Measurements from ENCODE around the gene ZSCAN2.
"Not testable (repeated sequence)": the region's sequence is repeated elsewhere in the genome, so short reads cannot be mapped to it uniquely, and the experiment has no call there.

ZSCAN2 gene

GRCh38 chr15:84600687-84601554 is at the start of gene ZSCAN2:
ZSCAN2 (plus strand) TSS chr15:84601009; CDS start chr15:84603928, 2,919 bp downstream.
- no peak for FAIRE-seq
- TF ChIP-seq CTCF (IDR thresholded peaks at IDR 0.05; ENCODE audit: insufficient read depth, missing control alignments): no peak
- DNase-seq (ENCODE audit: insufficient read length, low spot score): peak; percentile 91

DNA sequence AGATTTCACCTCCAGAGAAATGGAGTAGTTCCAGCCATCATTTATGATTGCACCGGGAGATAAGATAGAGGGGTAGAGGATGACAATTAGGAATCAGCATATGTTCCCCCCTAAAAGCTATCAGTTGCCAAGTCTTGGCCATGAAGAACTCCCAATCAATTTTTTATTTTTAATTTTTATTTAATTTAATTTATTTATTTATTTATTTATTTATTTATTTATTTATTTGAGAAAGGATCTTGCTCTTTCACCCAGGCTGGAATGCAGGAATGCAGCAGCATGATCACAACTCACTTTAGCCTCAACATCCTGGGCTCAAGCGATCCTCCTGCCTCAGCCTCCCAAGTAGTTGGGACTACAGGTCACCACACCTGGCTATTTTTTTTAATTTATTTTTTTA is 49.2 kb upstream of the ZSCAN2 start:
- FAIRE-seq; DNase-seq (ENCODE audit: insufficient read length, low spot score): not testable (repeated sequence)

DNA sequence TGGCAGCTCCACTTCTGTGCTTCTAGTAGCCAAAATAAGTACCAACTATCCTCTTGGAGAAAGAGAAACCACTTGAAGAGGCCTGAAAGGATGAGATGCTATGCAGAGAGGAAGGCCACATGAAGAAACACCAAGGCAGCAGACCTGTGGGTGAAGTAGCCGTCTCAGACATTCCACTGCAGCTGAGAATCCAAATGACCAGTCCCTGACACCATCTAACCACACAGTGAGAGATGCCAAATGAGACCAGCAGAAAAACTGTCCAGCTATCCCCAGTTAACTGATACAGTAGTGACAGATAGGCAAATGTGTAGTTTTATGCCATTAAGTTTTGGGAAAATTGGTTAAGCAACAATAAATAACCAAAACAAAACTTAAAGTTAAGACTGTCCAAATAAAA is 47.9 kb upstream of the ZSCAN2 start:
- FAIRE-seq: no peak
- TF ChIP-seq CTCF (IDR thresholded peaks at IDR 0.05; ENCODE audit: insufficient read depth, missing control alignments): no peak
- DNase-seq (ENCODE audit: insufficient read length, low spot score): no peak

GRCh38 chr15:84556690-84557089 is 44.1 kb upstream of the ZSCAN2 start:
- DNase-seq (ENCODE audit: insufficient read length, low spot score); FAIRE-seq: not testable (repeated sequence)

DNA sequence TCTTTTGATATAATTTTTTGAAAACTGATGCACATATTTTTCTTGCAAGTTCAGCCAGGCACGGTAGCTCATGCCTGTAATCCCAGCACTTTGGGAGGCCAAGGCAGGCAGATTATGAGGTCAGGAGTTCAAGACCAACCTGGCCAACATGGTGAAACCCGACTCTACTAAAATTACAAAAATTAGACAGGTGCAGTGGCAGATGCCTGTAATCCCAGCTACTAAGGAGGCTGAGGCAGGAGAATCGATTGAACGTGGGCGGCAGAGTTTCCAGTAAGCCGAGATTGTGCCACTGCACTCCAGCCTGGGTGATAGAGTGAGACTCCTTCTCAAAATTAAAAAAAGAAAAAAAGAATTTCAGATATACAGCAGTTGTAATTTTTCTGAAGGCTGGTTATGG is 32.8 kb upstream of the ZSCAN2 start:
- FAIRE-seq; DNase-seq (ENCODE audit: insufficient read length, low spot score): not testable (repeated sequence)

DNA sequence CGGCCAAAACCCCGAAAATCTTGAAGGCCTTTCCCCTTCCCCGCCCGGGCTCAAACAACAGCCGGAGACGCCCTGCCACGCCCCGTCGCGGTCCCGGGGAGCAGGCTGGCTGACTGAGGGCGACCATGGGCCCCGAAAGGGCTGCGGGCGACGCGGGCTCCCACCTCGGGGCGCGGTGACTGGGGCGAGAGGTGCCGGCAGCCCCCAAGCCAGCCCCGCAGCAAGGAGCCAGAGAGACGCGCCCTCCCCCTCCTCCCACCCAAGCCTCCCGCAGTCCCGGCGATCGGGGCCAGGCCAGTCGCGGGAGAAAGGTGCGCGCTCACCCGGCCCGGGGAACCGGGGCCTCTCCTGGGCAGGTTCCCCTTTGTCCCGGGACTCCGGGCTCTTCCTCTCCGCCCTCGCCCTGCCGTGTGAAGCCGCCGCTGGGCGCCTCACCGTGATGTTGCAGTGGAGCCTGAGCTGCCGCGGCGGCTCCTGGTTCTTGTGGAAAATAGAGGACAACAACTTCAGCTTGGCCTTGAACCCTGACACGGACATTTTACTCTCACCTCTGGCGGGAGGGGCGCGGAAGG is 30.6 kb upstream of the ZSCAN2 start:
- TF ChIP-seq CTCF (IDR thresholded peaks at IDR 0.05; ENCODE audit: insufficient read depth, missing control alignments): no peak
- DNase-seq (ENCODE audit: insufficient read length, low spot score): no peak
- FAIRE-seq: no peak

- no peak for TF ChIP-seq CTCF (IDR thresholded peaks at IDR 0.05; ENCODE audit: insufficient read depth, missing control alignments)
- DNase-seq (ENCODE audit: insufficient read length, low spot score) (no peak), FAIRE-seq (no peak)
These were observed 28.6 kb upstream of the ZSCAN2 start for GRCh38 chr15:84572231-84572630.

GRCh38 chr15:84575493-84575892 is 25.3 kb upstream of the ZSCAN2 start:
- DNase-seq (ENCODE audit: insufficient read length, low spot score) (no peak), FAIRE-seq (no peak)
- no peak for TF ChIP-seq CTCF (IDR thresholded peaks at IDR 0.05; ENCODE audit: insufficient read depth, missing control alignments)

DNA sequence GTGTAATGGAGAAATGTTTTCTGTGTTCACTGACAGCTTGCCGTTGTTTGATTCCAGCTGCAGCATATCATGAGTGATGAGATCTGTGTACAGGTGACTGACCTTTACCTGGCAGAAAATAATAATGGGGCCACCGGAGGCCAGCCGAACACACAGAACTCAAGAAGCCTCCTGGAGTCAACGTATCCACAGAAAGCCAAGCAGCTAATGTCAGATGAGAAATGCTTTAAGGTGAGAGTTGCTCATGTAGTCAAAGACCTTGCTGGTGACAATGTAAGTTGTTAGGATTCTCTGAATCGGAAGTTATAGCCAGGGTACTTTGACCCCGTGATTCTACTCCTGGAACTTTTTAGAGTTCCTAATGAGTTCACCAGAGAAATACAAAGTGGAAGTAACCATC is 22.9 kb upstream of the ZSCAN2 start:
- not testable (repeated sequence) for FAIRE-seq; DNase-seq (ENCODE audit: insufficient read length, low spot score)

GRCh38 chr15:84579261-84579721 is 21.5 kb upstream of the ZSCAN2 start:
- DNase-seq (ENCODE audit: insufficient read length, low spot score); FAIRE-seq: not testable (repeated sequence)

DNA sequence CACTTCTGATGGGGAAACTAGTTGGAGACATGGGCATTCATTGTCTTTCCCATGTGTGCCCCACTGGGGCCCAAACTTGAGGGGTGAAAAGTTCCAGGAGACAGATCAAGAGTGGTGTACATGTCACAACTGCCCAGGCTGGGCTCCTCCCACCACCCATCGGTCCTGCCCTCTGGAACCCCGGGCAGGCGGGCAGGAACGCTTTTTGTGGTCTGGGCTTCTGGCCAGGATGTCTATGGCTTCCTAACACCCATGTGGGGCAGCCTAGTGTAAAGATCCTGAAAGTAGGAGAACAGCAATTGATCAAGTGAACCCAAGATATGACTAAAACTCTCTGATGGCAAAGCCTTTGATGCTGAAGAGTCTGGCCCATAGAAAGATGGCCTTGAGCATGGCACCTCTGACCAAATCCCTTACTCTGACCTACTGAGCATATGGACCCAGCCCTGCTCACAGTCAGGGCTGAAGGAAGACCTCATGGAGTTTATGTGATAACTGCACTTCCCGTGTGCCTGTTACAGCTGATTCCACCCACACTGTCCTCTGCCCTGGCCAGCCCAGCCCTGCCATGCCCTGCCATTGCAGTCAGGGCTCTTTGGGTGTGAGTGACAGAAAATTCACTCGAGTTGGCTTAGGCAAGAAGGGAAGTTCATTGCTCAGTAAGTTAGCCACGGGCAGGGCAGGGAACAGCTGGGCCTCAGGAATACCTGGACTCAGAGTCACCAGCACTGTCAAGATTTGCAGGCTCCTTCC is 19.0 kb upstream of the ZSCAN2 start:
- DNase-seq (ENCODE audit: insufficient read length, low spot score); FAIRE-seq: not testable (repeated sequence)

Measured in D721Med (cell line).